ENCODE results near the gene CNOT1.

Gene CNOT1

GRCh38 chr16:58485184-58485887 is 144.3 kb downstream of the CNOT1 start:
- TF ChIP-seq POU2F2 (IDR thresholded peaks at IDR 0.05; ENCODE audit: low read depth, low read length), result no peak
- FAIRE-seq, result no peak
- DNase-seq (ENCODE audit: insufficient read length, low spot score), result no peak

- DNase-seq (ENCODE audit: insufficient read length, low spot score), result no peak
- no peak for TF ChIP-seq POLR2AphosphoS5 (IDR thresholded peaks at IDR 0.05; ENCODE audit: low read depth, low read length)
- TF ChIP-seq POU2F2 (IDR thresholded peaks at IDR 0.05; ENCODE audit: low read depth, low read length), result no peak
- no peak for TF ChIP-seq TAF1 (IDR thresholded peaks at IDR 0.05; ENCODE audit: low read depth, low read length)
- TF ChIP-seq SPI1 (IDR thresholded peaks at IDR 0.05; ENCODE audit: low read depth, low read length), result no peak
- TF ChIP-seq PAX5 (IDR thresholded peaks at IDR 0.05; ENCODE audit: insufficient read depth, low read length, severe bottlenecking), result no peak
- TF ChIP-seq POLR2A (IDR thresholded peaks at IDR 0.05; ENCODE audit: low read depth, low read length), result no peak
- FAIRE-seq, result peak; percentile 20
Measured at GRCh38 chr16:58481931-58482330, 147.7 kb downstream of the CNOT1 start.

GRCh38 chr16:58481226-58481869 is 148.3 kb downstream of the CNOT1 start:
- FAIRE-seq (no peak), DNase-seq (ENCODE audit: insufficient read length, low spot score) (no peak)
- TF ChIP-seq POU2F2 (IDR thresholded peaks at IDR 0.05; ENCODE audit: low read depth, low read length) (no peak), POLR2A (IDR thresholded peaks at IDR 0.05; ENCODE audit: low read depth, low read length) (no peak), SPI1 (IDR thresholded peaks at IDR 0.05; ENCODE audit: low read depth, low read length) (no peak)

- no peak for DNase-seq (ENCODE audit: insufficient read length, low spot score)
- no peak for FAIRE-seq
- TF ChIP-seq POLR2A (IDR thresholded peaks at IDR 0.05; ENCODE audit: low read depth, low read length) (no peak), POLR2AphosphoS5 (IDR thresholded peaks at IDR 0.05; ENCODE audit: low read depth, low read length) (no peak), TAF1 (IDR thresholded peaks at IDR 0.05; ENCODE audit: low read depth, low read length) (no peak), PAX5 (IDR thresholded peaks at IDR 0.05; ENCODE audit: insufficient read depth, low read length, severe bottlenecking) (no peak), POU2F2 (IDR thresholded peaks at IDR 0.05; ENCODE audit: low read depth, low read length) (no peak), SPI1 (IDR thresholded peaks at IDR 0.05; ENCODE audit: low read depth, low read length) (no peak)
Measured at GRCh38 chr16:58478427-58478826, 151.2 kb downstream of the CNOT1 start.

- no peak for DNase-seq (ENCODE audit: insufficient read length, low spot score)
- FAIRE-seq, result no peak
- TF ChIP-seq POU2F2 (IDR thresholded peaks at IDR 0.05; ENCODE audit: low read depth, low read length) (no peak), TAF1 (IDR thresholded peaks at IDR 0.05; ENCODE audit: low read depth, low read length) (no peak), POLR2AphosphoS5 (IDR thresholded peaks at IDR 0.05; ENCODE audit: low read depth, low read length) (no peak), POLR2A (IDR thresholded peaks at IDR 0.05; ENCODE audit: low read depth, low read length) (no peak), PAX5 (IDR thresholded peaks at IDR 0.05; ENCODE audit: insufficient read depth, low read length, severe bottlenecking) (no peak), SPI1 (IDR thresholded peaks at IDR 0.05; ENCODE audit: low read depth, low read length) (no peak)
Measured at GRCh38 chr16:58476791-58477190, 152.8 kb downstream of the CNOT1 start.

GRCh38 chr16:58475091-58475619 is 154.5 kb downstream of the CNOT1 start:
- FAIRE-seq (no peak), DNase-seq (ENCODE audit: insufficient read length, low spot score) (no peak)
- TF ChIP-seq SPI1 (IDR thresholded peaks at IDR 0.05; ENCODE audit: low read depth, low read length) (no peak), POLR2A (IDR thresholded peaks at IDR 0.05; ENCODE audit: low read depth, low read length) (no peak), TAF1 (IDR thresholded peaks at IDR 0.05; ENCODE audit: low read depth, low read length) (no peak), POU2F2 (IDR thresholded peaks at IDR 0.05; ENCODE audit: low read depth, low read length) (no peak), PAX5 (IDR thresholded peaks at IDR 0.05; ENCODE audit: insufficient read depth, low read length, severe bottlenecking) (no peak), POLR2AphosphoS5 (IDR thresholded peaks at IDR 0.05; ENCODE audit: low read depth, low read length) (no peak)

- TF ChIP-seq PAX5 (IDR thresholded peaks at IDR 0.05; ENCODE audit: insufficient read depth, low read length, severe bottlenecking), result no peak
- no peak for TF ChIP-seq POU2F2 (IDR thresholded peaks at IDR 0.05; ENCODE audit: low read depth, low read length)
- no peak for TF ChIP-seq TAF1 (IDR thresholded peaks at IDR 0.05; ENCODE audit: low read depth, low read length)
- no peak for TF ChIP-seq POLR2A (IDR thresholded peaks at IDR 0.05; ENCODE audit: low read depth, low read length)
- no peak for FAIRE-seq
- DNase-seq (ENCODE audit: insufficient read length, low spot score), result no peak
Measured at GRCh38 chr16:58474296-58474695, 155.3 kb downstream of the CNOT1 start.

GRCh38 chr16:58472827-58473226 is 156.8 kb downstream of the CNOT1 start:
- FAIRE-seq, result no peak
- TF ChIP-seq PAX5 (IDR thresholded peaks at IDR 0.05; ENCODE audit: insufficient read depth, low read length, severe bottlenecking), result no peak
- TF ChIP-seq POLR2A (IDR thresholded peaks at IDR 0.05; ENCODE audit: low read depth, low read length), result no peak
- TF ChIP-seq TAF1 (IDR thresholded peaks at IDR 0.05; ENCODE audit: low read depth, low read length), result no peak
- TF ChIP-seq SPI1 (IDR thresholded peaks at IDR 0.05; ENCODE audit: low read depth, low read length), result no peak
- TF ChIP-seq POU2F2 (IDR thresholded peaks at IDR 0.05; ENCODE audit: low read depth, low read length), result no peak
- TF ChIP-seq POLR2AphosphoS5 (IDR thresholded peaks at IDR 0.05; ENCODE audit: low read depth, low read length), result no peak
- no peak for DNase-seq (ENCODE audit: insufficient read length, low spot score)

- no peak for FAIRE-seq
Measured at GRCh38 chr16:58472266-58472665, 157.4 kb downstream of the CNOT1 start.

More at GRCh38 chr16:58472266-58472665, 157.4 kb downstream of the CNOT1 start:
- DNase-seq (ENCODE audit: insufficient read length, low spot score), result no peak
- TF ChIP-seq PAX5 (IDR thresholded peaks at IDR 0.05; ENCODE audit: insufficient read depth, low read length, severe bottlenecking) (no peak), POU2F2 (IDR thresholded peaks at IDR 0.05; ENCODE audit: low read depth, low read length) (no peak), POLR2AphosphoS5 (IDR thresholded peaks at IDR 0.05; ENCODE audit: low read depth, low read length) (no peak), SPI1 (IDR thresholded peaks at IDR 0.05; ENCODE audit: low read depth, low read length) (no peak), TAF1 (IDR thresholded peaks at IDR 0.05; ENCODE audit: low read depth, low read length) (no peak), POLR2A (IDR thresholded peaks at IDR 0.05; ENCODE audit: low read depth, low read length) (no peak)
